HG02610 (cell line): ENCODE data around the gene PTPRN2.

Experiments
- ATAC-seq: cut with Tn5 transposase; IDR thresholded peaks from one replicate; pipeline ENCODE4 v1.9.1; 2021; ENCODE audit warnings: mild to moderate bottlenecking, moderate library complexity; ENCODE audit not compliant: unreplicated experiment

Gene PTPRN2

DNA sequence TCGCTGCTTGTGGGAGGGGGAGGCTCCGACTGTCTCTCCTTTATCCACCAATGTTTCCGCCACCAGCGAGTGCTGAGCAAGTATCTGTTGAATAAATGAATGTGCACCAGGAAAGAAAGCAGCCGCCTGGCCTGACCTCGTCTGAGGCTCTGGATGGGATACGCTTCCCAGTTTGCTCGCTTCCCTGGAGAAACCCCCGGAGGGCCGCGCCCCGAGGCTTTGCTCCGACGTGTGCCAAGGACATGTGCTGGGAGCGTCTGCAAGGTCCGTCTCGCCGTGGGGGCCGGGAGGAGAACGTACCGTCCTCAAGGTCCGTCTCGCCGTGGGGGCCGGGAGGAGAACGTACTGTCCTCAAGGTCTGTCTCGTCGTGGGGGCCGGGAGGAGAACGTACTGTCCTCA is 714.4 kb downstream of the PTPRN2 start:
- no peak for ATAC-seq

DNA sequence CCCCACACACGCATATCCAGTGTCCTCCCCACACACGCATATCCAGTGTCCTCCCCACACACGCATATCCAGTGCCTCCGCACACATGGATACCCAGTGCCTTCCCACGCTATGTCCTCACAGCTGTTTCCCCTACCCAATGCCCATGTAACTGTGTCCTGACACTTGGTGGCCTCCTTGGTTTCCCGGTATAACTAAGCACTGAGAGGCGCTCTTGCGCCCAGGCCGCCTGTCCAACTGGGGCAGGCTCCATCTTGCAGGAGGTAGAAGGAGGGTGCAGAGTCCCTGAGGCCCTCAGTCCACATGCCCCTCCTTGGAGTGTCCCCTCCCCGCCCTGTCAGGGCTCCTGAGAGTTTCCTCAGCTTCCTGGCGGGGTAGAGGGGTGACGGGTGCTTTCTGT is 715.2 kb downstream of the PTPRN2 start:
- no peak for ATAC-seq

DNA sequence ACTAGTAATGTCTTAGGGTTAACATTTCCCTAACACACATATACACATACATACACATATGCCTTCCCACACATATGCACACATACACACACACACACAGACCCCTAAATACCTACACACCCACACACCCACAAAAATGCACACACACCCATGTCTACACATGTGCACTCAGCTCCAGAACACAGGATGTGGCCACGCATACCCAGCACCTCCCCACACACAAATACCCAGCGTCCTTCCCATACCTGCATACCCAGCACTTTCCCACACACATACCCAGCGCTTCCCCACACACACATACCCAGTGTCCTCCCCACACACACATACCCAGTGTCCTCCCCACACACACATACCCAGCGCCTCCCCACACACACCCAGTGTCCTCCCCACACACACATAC is 715.9 kb downstream of the PTPRN2 start:
- ATAC-seq, result no peak

DNA sequence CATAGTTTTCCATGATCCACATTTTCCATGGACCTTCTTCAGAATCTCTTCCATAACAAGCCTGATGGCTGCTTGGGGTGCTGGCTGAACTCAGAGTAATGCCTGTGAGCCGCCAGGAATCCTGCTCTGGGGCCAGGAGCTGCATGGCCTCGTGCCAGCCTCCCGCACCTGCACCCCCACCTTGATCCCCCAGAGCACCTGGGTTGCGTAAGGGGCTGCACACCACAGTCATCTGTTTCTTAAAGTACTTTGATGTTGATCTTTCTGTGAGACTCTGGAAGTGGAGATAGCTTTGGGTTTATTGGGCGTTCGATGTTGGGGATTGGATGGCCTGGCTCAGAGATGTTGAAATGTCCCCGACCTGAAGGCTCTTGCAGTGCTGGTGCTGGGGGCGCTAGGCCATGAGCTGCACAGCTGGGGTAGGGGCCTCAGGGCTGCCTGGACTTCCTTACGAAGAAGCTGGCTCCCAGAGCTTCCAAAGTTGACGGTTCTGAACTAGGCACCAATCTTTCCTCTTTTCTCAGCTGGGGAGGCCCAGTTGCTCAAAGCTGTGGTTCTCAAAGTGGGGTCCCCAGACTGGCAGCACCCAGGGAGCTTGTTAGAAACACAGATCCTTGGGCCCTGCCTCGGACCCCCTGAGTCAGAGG is 716.9 kb downstream of the PTPRN2 start:
- ATAC-seq, result no peak

DNA sequence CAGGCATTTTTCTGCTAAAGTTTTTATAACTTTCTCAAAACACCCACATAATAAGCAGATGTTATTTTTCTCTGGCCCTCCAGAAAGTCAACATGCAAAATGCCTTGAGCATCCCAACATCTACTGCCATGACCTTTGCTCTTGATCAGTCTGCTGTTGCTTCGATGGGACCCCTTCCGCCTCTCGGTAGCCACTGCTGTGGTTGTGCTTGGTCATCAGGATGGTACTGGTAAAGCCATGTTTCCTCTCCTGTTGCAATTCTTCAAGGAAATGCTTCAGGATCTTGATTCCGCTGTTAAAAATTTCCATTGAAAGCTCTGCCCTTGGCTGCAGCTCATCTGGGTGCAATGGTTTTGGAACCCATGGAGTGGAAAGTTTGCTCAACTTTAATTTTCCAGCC is 717.8 kb downstream of the PTPRN2 start:
- ATAC-seq, result no peak

DNA sequence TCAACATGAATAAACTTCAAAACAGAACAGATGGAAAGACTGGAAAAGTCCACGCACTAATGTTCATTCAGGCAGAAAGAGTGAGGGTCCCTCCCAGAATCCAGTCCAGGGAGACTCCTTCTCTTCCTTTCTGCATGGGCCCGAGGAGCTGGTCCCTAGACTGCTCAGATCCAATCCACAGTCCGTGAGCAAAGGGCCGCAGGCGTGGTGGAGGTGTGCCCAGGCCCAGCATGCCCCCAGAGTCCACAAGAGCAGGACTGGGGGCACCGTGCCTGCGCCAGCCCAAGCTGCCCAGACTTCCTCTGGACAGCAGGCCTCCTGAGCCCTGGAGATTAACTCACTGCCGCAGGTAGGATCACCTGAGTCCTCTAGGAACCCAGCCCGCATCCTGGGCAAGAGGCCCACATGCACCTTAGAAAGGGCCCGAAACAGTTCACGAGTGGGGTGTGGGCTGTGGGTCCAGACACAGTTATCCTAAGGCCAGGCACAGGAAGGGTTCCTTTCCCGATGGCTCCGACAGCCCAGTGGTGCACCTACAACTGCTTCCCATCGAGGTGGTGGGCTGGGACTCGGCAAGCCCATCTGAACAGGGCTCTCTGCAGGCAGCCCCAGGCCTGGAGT is 719.8 kb downstream of the PTPRN2 start:
- ATAC-seq, result no peak

DNA sequence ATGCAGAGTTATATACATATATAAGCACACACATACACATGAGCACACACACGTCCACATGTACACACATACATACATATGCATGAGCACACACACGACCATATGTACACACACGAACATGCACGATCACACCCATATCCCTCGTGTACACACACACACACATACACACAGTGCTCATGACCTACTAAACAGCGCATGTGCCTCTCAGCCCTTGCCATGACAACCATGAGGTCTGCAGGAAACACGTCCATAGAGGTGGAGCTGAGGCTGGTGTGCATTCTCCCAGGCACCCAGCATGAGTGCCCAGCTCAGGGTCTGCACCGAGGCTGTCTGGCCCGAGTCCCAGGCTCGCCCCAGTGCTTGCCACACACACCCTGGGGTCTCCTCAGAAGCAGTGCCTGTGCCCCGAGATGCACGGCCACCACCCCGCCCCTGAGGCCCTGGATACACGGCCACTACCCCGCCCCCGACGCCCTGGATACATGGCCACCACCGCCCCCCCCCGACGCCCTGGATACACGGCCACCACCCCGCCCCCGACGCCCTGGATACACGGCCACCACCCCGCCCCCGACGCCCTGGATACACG is 721.2 kb downstream of the PTPRN2 start:
- no peak for ATAC-seq

DNA sequence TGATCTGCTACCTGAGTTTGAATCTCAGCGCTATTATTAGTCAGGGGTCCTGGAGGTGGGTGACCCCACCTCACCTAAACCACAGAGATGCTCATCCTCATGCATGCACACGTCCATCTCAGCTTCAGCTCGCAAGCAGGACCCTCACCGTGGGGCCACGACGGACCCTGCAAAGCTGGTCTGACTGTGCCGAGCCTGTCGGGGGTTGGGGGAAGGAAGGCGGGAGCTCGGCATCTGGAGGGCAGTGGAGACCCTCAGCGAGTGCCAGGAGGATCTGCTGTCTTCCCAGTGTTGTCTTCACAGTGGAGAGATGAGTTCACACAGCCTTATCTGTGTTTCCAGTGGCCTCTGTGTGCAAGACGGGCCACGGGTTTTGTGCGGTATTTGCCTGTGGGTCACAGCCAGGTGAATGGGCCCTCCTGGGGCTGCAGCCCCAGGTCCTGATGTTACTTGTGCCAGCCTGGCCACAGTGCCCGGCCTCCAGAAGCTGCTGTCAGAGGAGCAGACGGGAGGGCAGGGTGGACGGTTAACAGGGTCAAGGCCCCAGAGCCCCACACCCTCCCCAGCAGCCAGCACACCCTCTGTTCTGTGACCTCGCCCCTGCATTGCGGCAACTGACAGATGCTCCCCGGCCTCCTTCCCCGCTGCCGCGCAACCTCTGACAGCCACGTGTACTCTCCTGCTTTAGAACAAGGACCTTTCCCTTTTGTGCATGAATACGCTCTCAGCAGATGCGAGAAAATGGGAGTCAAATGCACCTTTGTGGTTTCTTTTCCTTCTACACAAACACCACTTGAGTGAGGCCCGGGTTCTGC is 722.1 kb downstream of the PTPRN2 start:
- no peak for ATAC-seq

DNA sequence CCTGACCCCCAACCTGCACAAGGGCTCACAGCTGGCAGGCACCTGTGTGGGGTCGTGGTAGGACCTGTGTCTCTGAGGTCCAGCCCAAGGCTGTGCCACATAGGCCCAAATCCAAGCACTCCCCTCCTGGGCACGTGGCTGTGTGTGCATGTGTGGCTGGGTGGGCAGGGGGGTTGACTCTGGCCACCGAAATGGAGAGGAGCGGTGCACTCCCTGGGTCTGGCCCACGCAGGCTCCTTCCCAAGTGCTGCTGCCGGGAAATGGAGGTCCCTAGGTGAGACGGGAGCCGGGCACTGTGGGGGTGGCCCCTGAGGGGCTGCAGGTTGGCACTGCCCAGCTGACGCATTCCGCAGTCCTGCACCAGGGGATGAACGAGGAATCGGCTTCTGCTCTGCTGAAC is 722.7 kb downstream of the PTPRN2 start:
- ATAC-seq, result no peak

DNA sequence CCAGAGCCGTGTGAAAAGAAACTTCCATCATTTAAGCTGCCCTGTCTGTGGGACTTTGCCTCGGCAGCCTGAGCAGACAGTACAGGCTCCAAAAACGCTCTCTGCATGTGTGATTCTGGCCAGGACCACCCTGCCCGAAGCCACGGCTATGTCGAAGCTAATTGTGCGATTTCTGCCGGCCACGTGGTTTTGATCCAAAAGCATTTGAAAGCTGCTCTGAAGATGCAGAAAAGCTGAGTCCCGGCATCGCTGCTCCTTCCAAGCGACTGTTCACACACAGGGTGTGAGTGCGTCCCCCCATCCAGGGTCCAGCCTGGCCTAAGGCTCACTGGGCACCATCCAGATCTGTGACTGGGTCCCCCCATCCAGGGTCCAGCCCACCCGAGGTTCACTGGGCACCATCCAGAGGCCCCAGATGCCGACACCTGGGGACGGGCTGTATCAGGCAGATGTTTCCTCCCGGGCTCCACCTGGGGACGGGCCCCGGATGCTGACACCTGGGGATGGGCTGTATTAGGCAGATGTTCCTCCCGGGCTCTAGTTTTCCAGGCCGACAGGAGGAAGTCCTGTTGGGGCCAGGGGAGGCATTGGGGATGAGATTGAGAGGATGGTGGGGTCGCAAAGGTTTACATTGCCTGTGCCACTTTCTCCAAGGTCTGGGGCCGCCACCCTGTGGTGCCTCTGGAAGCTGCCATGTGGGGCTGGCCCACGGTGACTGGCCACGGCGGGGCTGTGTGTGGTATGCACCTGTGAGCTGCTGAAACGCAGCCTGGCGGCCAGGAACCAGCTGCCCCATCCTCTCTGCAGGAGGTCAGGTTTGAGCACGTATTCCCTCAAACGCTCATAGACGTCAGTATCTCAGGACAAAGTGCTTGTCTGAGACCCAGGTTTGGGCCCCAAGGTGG is 723.5 kb downstream of the PTPRN2 start:
- ATAC-seq, result no peak

DNA sequence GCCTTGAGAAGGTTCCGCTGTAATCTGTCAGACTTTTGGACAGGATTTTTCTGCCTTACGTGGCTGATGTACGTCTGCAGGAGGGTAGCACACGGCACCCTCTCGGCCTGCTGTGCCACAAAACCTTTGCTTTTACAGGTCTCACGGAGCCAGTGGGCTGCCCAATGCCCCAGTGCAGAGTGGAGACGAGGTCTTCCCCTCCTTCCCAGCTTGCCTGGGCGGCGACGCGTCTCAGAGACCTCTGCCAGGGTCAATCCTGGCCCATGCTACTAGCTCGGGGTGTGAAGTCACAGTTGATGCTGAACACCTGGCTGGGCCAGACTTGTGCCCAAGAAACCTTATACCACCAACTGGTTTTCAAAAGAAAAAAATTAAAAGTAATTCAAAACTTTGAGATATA is 724.4 kb downstream of the PTPRN2 start:
- ATAC-seq, result no peak

DNA sequence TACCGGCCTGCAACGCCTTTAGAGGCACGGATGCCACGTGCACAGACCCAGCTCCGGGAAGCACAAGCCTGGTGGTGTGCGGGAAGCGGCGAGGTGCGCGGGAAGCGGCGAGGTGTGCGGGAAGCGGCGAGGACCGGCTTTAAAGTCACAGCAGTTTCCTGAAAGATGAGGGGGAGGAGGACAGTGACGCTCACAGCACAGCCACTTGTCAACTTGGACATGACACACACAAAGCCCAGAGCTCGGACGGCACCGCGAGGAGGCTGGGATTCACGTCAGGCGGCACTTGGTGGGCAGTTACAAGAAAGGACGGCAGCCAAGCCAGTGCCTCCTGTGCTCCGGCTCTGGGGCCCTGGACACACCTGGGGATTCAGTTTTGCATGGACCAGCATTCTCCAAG is 724.9 kb downstream of the PTPRN2 start:
- ATAC-seq, result no peak

DNA sequence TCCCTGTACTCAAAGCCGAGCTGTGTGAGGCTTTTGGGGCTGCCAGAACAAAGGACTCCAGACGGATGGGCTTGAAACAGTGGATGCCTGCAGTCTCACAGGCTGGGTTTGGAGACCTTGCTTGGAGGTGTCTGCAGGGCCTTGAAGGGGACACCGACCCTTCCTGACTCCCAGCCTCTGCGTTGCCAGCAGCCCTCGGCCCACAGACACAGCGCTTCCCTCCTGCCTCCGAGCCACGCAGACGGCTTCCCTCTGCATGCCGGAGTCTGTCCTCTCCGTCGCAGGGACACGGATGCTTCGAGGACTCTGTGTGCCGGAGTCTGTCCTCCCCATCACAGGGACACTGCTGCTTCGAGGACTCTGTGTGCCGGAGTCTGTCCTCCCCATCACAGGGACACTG is 726.1 kb downstream of the PTPRN2 start:
- ATAC-seq, result no peak

DNA sequence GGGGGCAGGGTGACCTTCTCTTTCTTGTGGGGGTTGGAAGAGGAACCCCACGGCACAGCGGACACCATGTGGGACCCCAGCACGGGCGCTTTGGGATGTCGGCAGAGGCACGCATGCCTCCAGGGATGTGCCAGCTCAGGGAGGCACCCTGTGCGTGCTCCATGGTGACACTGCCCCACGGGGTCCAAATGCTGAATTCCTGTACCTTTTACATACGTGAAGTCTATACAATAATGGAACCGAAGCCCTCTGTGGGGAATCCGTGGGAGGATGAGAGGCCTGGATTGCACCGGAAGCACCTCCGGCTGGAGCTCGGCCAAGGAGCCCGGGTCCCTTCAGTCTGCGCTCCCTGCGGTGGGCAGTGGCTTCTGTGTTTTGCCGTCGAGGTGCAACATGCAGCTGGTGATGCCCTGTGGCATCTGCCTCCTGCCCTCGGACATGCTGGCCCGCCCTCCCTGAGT is 726.6 kb downstream of the PTPRN2 start:
- no peak for ATAC-seq

DNA sequence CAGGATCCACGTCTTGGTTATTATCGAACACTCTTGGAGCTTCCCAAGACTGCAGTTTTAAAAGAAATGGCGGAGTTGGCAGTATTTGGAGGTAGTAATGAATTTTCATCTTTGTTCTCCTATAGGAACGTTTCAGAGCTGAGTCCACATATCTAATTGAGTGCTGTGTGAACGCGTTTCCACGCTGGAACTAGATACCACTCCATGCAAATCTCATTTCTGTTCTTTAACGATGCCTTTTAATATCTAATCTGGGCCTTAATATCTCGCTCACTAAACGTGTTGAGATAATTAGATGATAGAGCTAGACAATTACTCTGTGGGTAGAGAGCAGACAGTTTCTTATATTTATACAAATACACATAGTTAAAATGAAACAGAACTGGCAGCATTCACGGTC is 727.2 kb downstream of the PTPRN2 start:
- no peak for ATAC-seq

DNA sequence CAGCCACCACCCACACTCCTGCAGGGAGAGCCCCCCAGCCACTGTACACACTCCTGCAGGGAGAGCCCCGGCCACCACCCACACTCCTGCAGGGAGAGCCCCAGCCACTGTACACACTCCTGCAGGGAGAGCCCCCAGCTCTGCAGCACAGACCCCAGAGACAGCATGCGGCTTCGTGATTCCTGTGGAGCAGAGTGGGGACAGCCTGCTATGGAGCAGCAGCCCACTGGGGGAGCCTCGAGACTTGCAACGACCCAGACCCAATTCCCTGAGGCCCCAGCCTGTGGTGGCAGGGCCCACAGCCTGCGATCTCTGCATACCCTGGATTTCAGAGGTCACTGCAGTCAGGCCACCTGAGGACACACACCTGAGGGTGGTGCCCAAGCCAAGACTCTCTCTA is 727.7 kb downstream of the PTPRN2 start:
- no peak for ATAC-seq

DNA sequence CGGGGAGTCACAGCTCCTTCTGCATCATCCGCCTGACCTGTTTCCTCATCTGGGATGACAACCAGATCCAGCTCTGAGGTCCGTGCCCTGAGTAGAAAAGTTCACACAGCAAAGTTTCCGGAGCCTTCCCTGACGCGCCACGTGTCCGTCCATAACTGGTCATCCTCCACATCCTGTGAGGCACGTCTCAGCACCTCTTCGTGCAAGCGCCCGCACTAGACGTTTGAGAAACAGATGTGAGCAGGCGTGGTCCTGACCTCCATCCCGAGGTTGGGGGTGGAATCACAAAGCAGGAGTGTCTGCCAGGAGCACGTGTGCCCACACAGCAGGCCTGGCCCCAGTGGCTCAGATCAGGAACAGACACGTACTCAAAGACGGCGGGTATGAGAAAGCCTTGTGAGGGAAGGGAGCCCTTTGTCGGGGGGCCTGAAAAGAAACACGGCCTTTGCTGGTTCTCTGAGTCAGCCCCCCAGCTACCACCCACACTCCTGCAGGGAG is 730.0 kb downstream of the PTPRN2 start:
- no peak for ATAC-seq

DNA sequence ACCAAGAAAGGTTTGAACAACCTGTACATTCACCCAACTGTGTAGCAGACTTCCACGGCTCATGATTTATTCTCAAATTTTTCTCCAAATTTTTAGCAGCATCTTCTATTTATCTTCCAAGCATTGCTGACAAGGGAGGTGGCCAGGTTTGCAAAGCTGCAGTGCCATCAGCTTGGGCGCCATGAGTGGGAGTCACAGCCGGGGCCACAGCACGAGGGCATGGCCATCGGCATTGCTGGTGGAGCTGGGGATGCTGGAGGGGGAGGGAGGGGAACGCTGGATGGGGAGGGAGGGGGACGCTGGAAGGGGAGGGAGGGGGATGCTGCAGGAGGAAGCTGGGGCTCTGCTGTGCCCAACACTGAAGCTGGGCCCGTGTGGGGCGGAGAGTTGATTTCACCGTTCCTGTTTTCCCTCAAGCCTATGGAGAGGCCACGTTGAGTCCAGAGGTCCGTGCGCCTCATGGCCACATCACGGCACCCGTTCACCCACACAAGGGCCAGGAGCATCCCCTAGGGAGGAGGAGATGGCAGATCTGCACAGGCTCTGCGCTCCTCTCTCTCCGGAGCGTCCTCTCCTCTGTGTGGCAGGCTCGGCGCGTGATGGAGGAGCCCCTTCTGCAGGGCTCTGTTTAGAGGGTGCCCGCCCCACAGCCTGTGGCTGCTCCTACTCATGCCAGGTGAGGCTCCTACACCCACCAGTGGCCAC is 730.6 kb downstream of the PTPRN2 start:
- no peak for ATAC-seq

DNA sequence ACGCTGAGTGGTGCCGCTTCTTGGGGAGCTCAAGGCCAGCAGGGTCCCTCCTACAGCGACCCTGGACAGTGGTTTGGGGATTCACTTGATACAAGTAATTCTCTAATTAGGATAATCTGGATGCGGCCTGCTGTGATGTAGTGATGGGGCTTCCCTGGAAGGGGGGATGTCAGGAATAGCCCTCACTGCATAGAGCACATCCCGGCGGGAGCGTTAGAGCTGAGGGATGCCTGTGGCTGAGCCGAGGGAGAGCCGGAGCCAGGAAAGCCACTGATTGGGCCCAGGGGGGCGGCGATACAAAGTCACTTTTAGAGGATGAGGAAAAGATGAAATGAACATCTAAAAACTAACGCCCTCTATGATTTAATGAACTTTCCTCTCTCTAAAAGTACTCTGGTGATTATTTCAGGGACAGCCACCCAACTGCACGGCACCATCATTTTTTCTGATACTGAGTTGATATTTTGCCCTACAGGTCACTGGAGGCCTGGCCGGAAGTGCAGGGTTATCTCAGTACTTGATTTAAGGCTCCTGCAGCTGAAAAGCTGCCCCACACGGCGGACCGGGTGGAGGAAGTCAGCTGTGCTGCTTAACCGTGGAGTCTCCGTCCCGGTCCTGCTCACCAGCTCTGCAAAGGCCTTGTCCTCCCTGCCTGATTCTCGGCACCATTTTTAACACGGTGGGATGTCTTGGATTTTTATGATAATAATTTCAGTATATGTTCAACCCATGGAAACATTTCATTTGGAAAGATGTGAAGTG is 732.0 kb downstream of the PTPRN2 start:
- ATAC-seq, result no peak
